ENCODE results near the gene EFNB3.
A peak's percentile ranks its signal among the peaks of the same experiment; 100 is the strongest.

Gene EFNB3

GRCh38 chr17:7704601-7705268 lies at the start of gene EFNB3:
EFNB3 (plus strand) TSS chr17:7705202; CDS start chr17:7705599, 397 bp downstream.
- no peak for DNase-seq

GRCh38 chr17:7655541-7655840 lies 49.5 kb upstream of the EFNB3 start:
- no peak for DNase-seq

- no peak for DNase-seq
These were observed 47.9 kb upstream of the EFNB3 start for GRCh38 chr17:7656958-7657609.

GRCh38 chr17:7667656-7668406 lies 37.2 kb upstream of the EFNB3 start:
- DNase-seq: no peak

GRCh38 chr17:7668482-7668881 lies 36.5 kb upstream of the EFNB3 start:
- no peak for DNase-seq

GRCh38 chr17:7673239-7673638 lies 31.8 kb upstream of the EFNB3 start:
- DNase-seq: peak; percentile 78

GRCh38 chr17:7674934-7675333 lies 30.1 kb upstream of the EFNB3 start:
- DNase-seq: no peak

- no peak for DNase-seq
These were observed 28.5 kb upstream of the EFNB3 start for GRCh38 chr17:7676533-7676932.

GRCh38 chr17:7677388-7678067 lies 27.5 kb upstream of the EFNB3 start:
- DNase-seq: no peak

- DNase-seq: no peak
These were observed 20.0 kb upstream of the EFNB3 start for GRCh38 chr17:7684851-7685532.

GRCh38 chr17:7685533-7686221 lies 19.3 kb upstream of the EFNB3 start:
- DNase-seq: peak; percentile 93

GRCh38 chr17:7686222-7687071 lies 18.6 kb upstream of the EFNB3 start:
- DNase-seq: peak; percentile 84

GRCh38 chr17:7687072-7687907 lies 17.7 kb upstream of the EFNB3 start, which contains the start of gene TP53:
TP53 (minus strand) TSS chr17:7687490; CDS start chr17:7676594, 10,896 bp downstream.
- DNase-seq: peak; percentile 89

GRCh38 chr17:7687908-7688807 lies 16.8 kb upstream of the EFNB3 start, which contains the start of gene WRAP53:
WRAP53 (plus strand) TSS chr17:7688477; CDS start chr17:7688649, 172 bp downstream.
- peak; percentile 98 for DNase-seq

- DNase-seq: no peak
These were observed 16.1 kb upstream of the EFNB3 start for GRCh38 chr17:7688808-7689316.

- no peak for DNase-seq
These were observed 9.4 kb upstream of the EFNB3 start for GRCh38 chr17:7695586-7695985.

GRCh38 chr17:7697828-7698588 lies 7.0 kb upstream of the EFNB3 start:
- DNase-seq: no peak

GRCh38 chr17:7700510-7700909 lies 4.5 kb upstream of the EFNB3 start:
- DNase-seq: no peak
